ENCODE data around the gene IL9. TPM values are rescaled to one million over a fixed set of nuclear protein-coding genes. Genes with fewer than 3 reads are reported as not detected.

Gene IL9
- total and polyA plus RNA-seq, 2 of the 13 experiments (the other 11 are each of a cell fraction or from before 2014, with no cell fraction given): not detected

DNA sequence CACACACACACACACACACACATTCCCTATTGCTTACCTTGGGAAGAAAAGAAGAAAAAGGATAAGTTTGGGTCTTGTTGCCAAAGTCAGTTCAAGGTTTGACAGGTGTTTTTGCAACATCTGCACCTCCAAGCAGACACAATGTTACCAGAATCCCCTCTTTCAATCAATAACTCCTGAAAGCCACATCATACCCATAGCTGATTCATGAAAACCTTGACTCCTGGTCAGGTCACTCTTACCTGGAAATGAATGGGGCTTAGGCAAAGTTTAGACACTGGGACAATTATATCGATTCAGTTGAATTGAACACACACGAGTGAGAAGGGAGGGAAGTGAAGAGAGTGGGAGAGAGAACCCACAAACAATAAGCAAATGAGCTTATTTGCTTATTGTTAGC lies 27.0 kb downstream of the IL9 start (continued):
- TF ChIP-seq, protein P1, sequence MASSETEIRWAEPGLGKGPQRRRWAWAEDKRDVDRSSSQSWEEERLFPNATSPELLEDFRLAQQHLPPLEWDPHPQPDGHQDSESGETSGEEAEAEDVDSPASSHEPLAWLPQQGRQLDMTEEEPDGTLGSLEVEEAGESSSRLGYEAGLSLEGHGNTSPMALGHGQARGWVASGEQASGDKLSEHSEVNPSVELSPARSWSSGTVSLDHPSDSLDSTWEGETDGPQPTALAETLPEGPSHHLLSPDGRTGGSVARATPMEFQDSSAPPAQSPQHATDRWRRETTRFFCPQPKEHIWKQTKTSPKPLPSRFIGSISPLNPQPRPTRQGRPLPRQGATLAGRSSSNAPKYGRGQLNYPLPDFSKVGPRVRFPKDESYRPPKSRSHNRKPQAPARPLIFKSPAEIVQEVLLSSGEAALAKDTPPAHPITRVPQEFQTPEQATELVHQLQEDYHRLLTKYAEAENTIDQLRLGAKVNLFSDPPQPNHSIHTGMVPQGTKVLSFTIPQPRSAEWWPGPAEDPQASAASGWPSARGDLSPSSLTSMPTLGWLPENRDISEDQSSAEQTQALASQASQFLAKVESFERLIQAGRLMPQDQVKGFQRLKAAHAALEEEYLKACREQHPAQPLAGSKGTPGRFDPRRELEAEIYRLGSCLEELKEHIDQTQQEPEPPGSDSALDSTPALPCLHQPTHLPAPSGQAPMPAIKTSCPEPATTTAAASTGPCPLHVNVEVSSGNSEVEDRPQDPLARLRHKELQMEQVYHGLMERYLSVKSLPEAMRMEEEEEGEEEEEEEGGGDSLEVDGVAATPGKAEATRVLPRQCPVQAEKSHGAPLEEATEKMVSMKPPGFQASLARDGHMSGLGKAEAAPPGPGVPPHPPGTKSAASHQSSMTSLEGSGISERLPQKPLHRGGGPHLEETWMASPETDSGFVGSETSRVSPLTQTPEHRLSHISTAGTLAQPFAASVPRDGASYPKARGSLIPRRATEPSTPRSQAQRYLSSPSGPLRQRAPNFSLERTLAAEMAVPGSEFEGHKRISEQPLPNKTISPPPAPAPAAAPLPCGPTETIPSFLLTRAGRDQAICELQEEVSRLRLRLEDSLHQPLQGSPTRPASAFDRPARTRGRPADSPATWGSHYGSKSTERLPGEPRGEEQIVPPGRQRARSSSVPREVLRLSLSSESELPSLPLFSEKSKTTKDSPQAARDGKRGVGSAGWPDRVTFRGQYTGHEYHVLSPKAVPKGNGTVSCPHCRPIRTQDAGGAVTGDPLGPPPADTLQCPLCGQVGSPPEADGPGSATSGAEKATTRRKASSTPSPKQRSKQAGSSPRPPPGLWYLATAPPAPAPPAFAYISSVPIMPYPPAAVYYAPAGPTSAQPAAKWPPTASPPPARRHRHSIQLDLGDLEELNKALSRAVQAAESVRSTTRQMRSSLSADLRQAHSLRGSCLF (CRISPR knock-in tag; IDR thresholded peaks at IDR 0.05; ENCODE audit: borderline replicate concordance): no peak
- TF ChIP-seq, protein P2, sequence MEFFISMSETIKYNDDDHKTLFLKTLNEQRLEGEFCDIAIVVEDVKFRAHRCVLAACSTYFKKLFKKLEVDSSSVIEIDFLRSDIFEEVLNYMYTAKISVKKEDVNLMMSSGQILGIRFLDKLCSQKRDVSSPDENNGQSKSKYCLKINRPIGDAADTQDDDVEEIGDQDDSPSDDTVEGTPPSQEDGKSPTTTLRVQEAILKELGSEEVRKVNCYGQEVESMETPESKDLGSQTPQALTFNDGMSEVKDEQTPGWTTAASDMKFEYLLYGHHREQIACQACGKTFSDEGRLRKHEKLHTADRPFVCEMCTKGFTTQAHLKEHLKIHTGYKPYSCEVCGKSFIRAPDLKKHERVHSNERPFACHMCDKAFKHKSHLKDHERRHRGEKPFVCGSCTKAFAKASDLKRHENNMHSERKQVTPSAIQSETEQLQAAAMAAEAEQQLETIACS (CRISPR knock-in tag; IDR thresholded peaks at IDR 0.05): no peak
- TF ChIP-seq ZC3H4 (CRISPR knock-in tag; IDR thresholded peaks at IDR 0.05; ENCODE audit: borderline replicate concordance) (no peak), MXI1 (IDR thresholded peaks at IDR 0.05; ENCODE audit: borderline replicate concordance, low read depth, low read length) (no peak), SNAPC2 (CRISPR knock-in tag; IDR thresholded peaks at IDR 0.05) (no peak), JARID2 (CRISPR knock-in tag; IDR thresholded peaks at IDR 0.05; ENCODE audit: insufficient replicate concordance) (no peak), HNF4A (CRISPR knock-in tag; IDR thresholded peaks at IDR 0.05) (peak; percentile 69; the same call in 1 of the 2 replicates), SKI (IDR thresholded peaks at IDR 0.05; ENCODE audit: partially characterized antibody) (peak; percentile 58), SOX6 (IDR thresholded peaks at IDR 0.05) (no peak), SOX6 (CRISPR knock-in tag; IDR thresholded peaks at IDR 0.05) (peak; percentile 63), NR2F6 (IDR thresholded peaks at IDR 0.05) (peak; percentile 51), NR2F6 (CRISPR knock-in tag; IDR thresholded peaks at IDR 0.05) (no peak), THAP11 (CRISPR knock-in tag; IDR thresholded peaks at IDR 0.05) (no peak), CREB1 (IDR thresholded peaks at IDR 0.05) (no peak), CREB1 (CRISPR knock-in tag; IDR thresholded peaks at IDR 0.05) (peak; percentile 14; the same call in 1 of the 2 replicates), MIER2 (CRISPR knock-in tag; IDR thresholded peaks at IDR 0.05) (no peak), ZBTB7A (CRISPR knock-in tag; IDR thresholded peaks at IDR 0.05) (no peak), POLR2A (IDR thresholded peaks at IDR 0.05; ENCODE audit: insufficient read depth in 1 of 2, low read depth in 2 of 2, low read length in 2 of 2) (no peak), SALL1 (CRISPR knock-in tag; IDR thresholded peaks at IDR 0.05) (peak; percentile 39; the same call in 1 of the 2 replicates), MYC (CRISPR knock-in tag; IDR thresholded peaks at IDR 0.05; ENCODE audit: borderline replicate concordance) (no peak), ZBTB42 (CRISPR knock-in tag; IDR thresholded peaks at IDR 0.05) (0 out of 2 replicates have a peak, but pooled peaks have one; percentile 45), TEAD2 (CRISPR knock-in tag; IDR thresholded peaks at IDR 0.05) (no peak), NFYB (CRISPR knock-in tag; IDR thresholded peaks at IDR 0.05) (no peak)
- TF ChIP-seq, protein P3, sequence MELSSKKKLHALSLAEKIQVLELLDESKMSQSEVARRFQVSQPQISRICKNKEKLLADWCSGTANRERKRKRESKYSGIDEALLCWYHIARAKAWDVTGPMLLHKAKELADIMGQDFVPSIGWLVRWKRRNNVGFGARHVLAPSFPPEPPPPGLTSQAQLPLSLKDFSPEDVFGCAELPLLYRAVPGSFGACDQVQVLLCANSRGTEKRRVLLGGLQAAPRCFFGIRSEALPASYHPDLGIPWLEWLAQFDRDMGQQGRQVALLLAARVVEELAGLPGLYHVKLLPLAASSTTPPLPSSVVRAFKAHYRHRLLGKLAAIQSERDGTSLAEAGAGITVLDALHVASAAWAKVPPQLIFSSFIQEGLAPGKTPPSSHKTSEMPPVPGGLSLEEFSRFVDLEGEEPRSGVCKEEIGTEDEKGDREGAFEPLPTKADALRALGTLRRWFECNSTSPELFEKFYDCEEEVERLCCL (CRISPR knock-in tag; IDR thresholded peaks at IDR 0.05; ENCODE audit: borderline replicate concordance): no peak
- TF ChIP-seq, protein P4, sequence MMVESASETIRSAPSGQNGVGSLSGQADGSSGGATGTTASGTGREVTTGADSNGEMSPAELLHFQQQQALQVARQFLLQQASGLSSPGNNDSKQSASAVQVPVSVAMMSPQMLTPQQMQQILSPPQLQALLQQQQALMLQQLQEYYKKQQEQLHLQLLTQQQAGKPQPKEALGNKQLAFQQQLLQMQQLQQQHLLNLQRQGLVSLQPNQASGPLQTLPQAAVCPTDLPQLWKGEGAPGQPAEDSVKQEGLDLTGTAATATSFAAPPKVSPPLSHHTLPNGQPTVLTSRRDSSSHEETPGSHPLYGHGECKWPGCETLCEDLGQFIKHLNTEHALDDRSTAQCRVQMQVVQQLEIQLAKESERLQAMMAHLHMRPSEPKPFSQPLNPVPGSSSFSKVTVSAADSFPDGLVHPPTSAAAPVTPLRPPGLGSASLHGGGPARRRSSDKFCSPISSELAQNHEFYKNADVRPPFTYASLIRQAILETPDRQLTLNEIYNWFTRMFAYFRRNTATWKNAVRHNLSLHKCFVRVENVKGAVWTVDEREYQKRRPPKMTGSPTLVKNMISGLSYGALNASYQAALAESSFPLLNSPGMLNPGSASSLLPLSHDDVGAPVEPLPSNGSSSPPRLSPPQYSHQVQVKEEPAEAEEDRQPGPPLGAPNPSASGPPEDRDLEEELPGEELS (CRISPR knock-in tag; IDR thresholded peaks at IDR 0.05): peak; percentile 37; the same call in 1 of the 2 replicates
